ENCODE results near the gene LCE2D.
"Not testable (repeated sequence)": the region's sequence is repeated elsewhere in the genome, so short reads cannot be mapped to it uniquely, and the experiment has no call there.

The LCE2D gene, protein sequence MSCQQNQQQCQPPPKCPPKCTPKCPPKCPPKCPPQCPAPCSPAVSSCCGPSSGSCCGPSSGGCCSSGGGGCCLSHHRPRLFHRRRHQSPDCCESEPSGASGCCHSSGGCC

DNA sequence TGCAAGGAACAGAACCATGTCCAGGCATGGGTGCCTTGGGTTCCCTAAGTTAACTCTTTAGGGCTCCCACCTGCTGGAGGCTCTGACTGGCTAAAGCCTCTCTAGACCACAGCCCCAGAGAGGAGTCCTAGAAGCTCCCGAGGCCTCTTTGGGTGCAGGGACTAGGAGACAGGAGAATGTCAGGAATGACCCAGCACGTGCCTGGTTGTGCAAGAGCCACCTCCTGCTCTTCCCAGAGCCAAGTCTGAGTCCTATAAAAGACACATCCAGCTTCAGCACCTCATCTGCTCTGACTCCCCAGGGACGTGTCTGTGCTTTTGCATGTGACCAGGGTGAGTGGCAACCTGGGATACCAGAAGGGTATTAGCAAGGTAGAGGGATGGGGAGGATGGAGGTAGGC lies at the start of gene LCE2D:
Gene LCE2D, plus strand, starts transcription at position 283 of the 400 bp plus-strand sequence. CDS start 726 bp downstream, outside the sequence.
- DNase-seq (ENCODE audit: low read depth), result no peak

DNA sequence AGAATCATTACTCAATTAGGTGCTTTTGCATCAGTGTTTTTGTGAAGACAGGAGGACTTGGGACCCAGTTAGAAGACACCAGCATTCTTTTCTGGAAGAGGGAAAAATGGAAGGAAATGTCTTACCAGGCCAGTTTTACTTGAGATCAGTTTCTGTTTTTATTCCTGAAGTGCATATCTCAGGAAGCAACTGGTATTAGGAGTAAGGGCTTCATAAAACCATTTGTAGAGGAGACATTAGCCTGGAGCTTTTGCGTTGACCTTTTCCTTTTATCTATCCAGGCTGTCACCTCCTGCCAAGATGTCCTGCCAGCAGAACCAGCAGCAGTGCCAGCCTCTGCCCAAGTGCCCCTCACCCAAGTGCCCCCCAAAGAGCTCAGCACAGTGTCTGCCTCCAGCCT lies 49.7 kb upstream of the LCE2D start, which contains the start of gene LCE3B:
Gene LCE3B, plus strand, starts transcription at position 301 of the 400 bp plus-strand sequence. Its CDS starts 0 bp downstream, at position 301.
- no peak for DNase-seq (ENCODE audit: low read depth)

DNA sequence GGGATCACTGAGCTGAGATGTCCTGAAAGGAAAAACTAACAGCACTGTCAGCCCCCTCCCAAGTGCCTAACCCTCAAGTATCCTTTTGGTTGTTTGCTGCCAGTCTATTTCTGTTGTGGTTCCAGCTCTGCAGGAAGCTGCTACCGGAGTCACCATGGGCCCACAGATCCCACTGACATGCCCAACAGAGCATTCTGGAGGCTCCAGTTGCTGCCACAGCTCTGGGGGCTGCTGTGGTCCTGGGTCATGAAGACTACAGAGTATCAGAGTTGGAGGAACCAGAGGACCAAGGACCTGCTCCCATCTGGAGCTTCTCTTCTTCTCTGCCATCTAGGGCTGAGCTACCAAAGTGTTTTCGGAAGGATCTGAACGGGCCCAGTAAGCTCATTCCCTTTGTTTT lies 41.2 kb upstream of the LCE2D start:
- DNase-seq (ENCODE audit: low read depth), result no peak

DNA sequence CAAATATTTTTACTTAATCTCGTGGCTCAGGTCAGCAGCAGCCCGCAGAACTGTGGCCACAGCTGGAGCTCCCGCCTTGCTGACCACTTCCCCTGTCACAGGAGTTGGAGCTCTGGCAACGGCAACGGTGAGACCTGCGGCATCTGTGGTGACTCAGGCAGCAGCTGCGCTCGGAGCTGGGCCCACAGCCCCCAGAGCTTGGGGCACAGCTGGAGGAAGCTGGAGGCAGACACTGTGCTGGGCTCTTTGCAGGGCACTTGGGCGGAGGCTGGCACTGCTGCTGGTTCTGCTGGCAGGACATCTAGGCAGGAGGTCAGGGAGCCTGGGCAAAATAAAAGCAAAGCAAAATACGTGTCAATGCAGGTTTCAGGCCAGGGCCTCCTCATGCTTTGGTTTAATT lies 40.4 kb upstream of the LCE2D start, which contains the start of gene LCE3A:
Gene LCE3A, minus strand, starts transcription at position 301 of the 400 bp plus-strand sequence. Its CDS starts 0 bp downstream, at position 301.
- no peak for DNase-seq (ENCODE audit: low read depth)

DNA sequence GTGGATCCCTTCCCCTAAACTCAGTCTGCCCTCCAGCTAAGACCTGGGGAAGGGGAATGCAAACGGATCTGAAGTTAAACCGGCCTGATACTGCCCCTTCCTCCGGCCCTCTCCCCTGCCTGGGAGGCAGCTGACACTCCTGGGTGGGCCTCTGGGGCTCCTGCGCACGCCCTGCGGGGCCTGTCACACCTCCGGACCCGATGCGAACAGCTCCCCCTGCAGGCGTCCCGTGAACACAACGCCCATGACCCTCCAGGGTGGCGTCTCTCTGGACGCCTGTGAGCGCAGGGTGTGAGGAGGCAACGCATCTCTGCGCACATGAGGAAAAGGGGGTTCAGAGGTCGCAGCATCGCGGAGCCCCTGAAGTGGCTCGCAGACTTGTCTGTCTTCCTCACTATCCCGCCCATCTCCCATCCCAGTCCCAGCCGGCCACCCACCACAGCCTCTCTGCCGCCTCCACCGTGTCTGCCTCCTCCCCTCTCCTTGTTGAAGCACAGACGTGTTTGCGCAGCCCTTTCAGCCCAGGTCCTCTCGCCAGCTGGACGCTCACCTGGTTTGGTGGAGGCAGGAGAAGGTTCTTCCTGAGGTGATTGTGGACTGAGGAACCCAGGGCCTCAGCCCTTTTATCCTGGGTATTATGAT lies 39.9 kb upstream of the LCE2D start:
- DNase-seq (ENCODE audit: low read depth), result no peak

DNA sequence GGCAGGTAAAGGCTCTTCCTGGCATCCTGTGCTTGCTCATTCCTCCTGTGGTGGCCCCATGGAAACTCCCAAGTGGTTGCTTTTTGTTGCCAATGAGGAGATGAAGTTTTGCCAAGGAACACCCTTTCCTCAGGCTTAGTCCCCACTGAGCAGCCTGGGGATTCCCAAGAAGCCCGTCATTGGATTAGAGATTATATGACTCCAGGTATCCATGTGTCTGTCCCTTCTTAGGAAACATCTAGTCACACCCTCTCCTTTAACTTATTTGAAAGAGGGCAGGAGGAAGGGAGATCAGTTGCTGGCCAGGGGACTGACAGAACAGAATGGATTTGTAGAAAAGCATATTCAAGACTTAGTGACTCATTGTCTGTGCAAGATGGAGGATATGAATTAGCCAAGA lies 36.4 kb upstream of the LCE2D start:
- no peak for DNase-seq (ENCODE audit: low read depth)

DNA sequence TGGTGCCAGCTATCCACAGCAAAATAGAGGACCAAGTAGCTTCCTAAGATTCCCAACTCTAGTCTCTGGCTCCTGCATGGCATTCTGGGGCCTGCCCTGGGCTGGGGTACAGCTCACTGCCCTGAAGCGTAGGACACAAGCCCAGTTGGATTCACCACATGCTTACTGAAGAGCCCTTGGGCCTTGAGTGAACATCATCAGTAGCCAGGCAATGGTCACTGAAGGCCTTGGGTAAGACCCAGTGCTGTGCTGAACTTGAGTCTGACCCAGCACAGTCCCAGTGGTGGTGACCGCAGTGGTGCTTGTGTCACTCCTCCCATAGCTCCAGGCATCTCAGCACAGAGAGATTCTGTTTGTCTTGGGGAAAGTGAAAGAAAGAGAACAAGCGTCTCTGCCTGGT lies 32.6 kb upstream of the LCE2D start:
- DNase-seq (ENCODE audit: low read depth), result no peak

DNA sequence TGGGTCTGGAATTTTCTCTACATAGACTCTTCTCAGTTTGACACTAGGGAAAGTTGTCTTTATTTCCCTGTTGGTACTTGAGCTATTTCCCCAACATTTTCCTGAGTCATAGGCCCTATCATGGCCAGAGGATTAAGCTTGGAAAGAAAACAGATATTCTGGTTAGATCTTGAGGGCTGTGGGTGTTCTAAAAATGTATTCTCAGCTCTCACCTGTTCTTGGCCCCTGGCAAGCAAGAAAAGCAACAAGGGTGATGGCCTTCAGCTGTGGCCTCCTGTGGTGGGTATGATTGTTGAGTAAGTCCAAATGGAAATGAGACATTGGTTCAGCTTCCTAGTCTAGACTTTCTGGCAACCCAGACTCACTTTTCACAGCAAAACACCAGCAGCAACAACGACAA lies 22.8 kb upstream of the LCE2D start:
- DNase-seq (ENCODE audit: low read depth), result no peak

DNA sequence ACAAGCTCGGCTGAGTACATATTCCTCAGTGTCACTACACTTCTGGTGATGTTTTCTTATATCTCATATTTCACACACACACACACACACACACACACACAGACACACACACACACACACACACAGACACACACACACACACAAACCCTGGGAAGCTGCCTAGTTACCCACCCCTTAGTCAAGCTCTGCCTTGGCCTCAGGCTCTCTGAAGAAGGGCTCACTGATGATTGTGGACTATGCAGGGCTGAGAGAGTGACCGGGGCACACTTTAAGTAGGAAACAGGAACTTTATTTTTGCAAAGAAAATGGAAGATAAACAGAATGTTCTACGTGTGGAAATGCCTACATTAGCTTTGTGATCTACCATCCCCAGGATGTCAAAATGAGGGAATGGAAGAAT lies 19.2 kb upstream of the LCE2D start:
- DNase-seq (ENCODE audit: low read depth), result no peak

DNA sequence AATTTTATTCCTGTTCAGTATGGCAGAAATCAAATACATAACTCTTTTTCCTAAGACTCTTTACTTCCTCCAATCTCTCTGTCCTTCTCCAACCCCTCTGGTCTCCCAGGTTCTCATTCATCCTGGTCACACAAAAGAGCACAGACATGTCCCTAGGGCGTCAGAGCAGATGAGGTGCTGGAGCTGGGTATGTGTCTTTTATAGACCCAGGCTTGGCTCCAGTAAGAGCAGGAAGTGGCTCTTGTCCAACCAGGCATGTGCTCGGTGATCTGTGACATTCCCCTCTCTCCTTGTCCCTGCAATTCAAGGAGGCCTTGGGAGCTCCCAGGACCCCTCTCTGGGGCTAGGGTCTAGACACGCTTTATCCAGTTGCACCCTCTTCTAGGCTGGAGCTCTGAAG lies 18.0 kb upstream of the LCE2D start:
- no peak for DNase-seq (ENCODE audit: low read depth)

DNA sequence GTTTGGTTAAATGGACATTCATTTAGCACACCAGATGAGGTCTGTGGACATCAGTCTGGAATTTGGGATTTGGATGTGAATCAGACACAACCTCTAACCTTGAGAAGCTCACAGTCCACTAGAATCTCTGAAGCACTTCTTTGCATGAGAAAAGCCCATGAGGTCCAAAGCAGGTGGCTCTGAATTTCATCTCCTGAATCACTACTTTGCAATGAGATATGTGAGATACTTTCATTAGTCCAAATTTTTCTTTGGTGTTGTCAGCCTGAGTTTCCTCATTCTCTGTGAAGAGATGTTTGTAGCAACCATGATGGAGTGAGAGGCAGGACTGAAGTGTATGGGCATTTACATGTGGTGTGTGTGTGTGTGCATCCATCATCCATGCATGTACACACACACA lies 16.5 kb upstream of the LCE2D start:
- no peak for DNase-seq (ENCODE audit: low read depth)

DNA sequence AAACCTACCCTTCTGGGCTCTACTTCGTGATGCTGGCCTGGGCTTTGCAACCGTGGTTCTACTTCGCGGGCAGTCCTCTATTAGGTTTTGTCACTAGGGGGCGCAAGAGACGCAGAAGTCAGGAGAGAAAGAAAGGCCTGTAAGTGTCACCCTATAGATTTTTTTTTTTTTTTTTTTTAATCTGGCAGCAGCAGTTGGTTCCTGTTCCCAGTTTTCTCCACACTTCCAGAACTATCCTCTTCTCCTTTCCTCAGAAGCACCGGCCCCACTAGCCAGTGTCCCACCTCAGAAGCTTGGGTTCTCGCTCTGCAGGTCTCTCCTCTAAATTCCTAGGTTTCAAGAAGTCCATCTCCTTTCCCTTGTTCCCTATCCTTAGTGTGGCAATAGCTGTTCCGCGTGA lies 9.1 kb upstream of the LCE2D start:
- DNase-seq (ENCODE audit: low read depth), result no peak

DNA sequence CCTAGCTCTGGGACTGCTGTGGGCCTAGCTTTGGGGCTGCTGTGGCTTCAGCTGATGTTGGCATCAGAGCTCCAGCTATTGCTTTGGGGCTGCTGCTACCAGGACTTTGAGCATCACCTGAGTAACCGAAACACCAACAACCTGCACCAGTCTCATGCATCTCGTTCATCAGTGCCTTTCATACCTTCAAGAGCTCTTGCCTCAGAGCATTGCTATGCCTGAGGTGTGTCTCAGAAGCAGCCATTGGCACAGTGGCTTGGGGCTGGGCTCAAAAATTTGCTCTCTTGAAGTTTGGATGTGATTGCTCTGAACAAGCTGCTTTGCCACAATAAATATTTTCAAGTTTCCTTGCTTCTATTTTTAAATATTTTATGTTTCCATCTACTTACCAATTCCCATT lies 6.7 kb upstream of the LCE2D start:
- no peak for DNase-seq (ENCODE audit: low read depth)

DNA sequence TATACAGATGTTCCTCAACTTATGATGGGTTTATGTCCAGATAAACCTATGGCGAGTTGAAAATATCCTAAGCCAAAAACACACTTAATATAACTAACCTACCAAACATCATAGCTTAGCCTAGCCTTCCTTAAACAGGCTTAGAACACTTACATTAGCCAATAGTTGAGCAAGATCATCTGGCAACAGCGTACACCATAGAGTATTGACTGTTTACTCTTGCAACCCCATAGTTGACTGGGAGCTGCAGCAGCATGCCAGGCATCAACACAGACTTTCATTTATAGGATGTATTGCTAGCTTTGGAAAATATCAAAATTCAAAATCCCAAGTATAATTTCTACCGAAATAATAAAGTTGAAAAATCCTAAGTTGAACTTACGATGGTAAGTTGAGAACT lies 5.5 kb upstream of the LCE2D start:
- no peak for DNase-seq (ENCODE audit: low read depth)

DNA sequence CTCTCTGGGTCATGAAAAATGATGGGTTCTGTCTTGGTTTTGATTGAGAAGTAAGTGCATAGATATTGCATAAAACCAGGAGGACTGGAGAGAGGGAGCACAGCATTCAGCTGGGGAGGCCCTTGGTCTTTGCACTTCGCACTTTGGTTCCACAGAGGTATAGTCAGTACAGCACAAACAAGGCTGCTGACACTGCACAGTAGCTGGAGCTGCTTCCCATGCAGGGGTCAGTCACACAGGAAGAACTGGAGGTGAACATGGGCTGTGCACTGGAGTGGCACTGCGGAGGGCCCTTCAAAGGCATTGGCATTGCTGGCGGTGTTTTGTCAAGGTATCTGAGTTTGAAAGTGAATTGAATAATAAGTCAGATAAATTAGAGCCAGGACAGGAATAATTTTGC lies 4.5 kb upstream of the LCE2D start:
- no peak for DNase-seq (ENCODE audit: low read depth)

DNA sequence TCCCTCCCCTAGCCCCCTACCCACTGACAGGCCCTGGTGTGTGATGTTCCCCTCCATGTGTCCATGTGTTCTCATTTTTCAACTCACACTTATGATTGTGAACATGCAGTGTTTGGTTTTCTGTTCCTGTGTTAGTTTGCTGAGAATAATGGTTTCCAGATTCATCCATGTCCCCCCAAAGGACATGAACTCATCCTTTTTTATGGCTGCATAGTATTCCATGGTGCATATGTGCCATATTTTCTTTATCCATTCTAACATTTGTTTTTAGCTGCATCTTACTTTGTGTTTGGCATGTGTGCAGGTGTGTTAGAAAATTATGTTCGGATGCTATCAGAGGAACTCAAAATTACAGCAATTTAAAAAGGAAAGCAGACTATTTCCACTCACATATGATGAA lies 3.0 kb downstream of the LCE2D start:
- DNase-seq (ENCODE audit: low read depth), result not testable (repeated sequence)

DNA sequence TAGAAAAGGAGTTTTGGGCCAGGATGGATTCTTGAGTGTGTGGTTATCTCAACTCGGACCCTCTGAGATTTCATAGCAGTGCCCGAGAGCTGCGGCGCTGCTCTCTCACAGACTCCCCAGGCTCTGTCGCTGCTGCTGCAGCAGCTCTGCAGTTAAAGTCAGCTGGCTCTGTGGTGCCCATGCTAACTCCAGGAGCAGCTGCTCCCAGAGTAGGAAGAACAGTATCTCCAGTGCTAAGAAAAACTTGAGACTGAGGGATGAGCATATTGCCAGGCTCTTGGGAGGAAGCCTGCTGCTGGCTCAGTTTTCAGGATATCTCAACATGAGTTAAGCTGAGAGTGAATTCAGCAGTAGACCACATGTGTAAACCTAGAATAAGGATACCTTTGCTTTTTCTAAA lies 4.5 kb downstream of the LCE2D start:
- DNase-seq (ENCODE audit: low read depth), result no peak

DNA sequence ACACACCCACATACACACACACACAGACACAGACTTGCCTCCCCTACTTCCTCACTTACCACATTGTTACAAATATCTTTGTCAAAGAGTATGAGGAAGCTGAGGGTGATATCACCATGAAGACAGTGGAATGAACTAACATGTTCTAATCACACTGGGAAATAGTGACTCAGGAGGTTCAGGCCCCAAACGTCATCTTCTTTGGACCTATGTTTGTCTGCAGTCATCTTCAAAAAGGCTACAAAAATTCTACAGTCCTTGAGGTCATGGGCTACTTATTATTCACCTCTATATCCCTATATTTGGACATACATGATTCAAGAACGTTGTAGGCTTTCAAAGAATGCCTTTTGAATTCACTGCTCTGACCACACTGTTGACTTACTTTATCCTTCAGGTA lies 9.8 kb downstream of the LCE2D start:
- DNase-seq (ENCODE audit: low read depth), result no peak

DNA sequence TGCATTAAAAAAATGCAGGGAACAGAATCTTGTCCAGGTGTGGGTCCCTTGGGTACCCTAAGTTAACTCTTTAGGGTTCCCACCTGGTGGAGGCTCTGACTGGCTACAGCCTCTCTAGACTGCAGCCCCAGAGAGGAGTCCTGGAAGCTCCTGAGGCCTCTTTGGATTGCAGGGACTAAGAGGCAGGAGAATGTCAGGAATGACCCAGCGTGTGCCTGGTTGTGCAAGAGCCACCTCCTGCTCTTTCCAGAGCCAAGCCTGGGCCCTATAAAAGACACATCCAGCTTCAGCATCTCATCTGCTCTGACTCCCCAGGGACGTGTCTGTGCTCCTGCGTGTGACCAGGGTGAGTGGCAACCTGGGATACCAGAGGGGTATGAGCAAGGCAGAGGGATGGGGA lies 11.8 kb downstream of the LCE2D start, which contains the start of gene LCE2C:
Gene LCE2C, plus strand, starts transcription at position 297 of the 400 bp plus-strand sequence. CDS start 737 bp downstream, outside the sequence.
- DNase-seq (ENCODE audit: low read depth), result not testable (repeated sequence)

DNA sequence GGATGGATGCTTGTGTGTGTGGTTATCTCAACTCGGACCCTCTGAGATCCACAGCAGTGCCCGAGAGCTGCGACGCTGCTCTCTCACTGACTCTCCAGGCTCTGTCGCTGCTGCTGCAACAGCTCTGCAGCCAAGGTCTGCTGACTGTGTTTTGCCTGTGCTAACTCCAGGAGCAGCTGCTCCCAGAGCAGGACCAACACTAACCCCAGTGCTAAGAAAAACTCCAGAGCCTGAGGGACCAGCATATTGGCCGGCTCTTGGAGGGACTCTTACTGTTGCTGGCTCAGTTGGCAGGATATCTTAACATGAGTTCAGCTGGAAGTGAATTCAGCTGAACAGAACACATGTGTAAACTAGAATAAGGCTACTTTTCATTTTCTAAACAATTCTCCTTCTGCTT lies 16.3 kb downstream of the LCE2D start:
- no peak for DNase-seq (ENCODE audit: low read depth)

DNA sequence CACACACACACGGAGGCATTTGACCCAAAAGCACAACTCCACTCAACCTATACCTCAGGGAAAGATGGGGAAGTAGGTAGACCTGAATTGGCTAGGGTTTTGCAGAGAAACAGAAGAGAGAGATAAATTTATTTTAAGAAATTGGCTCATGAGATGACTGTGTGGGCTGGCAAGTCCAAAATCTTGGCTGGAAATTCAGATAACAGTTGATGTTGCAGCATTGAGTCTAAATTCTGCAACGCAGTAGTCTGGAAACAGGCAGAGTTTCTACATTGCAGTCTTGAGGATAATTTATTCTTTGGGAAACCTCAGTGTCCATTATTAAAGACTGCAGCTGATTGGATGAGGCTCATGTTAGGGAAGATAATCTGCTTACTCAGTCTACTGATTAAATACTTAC lies 18.4 kb downstream of the LCE2D start:
- DNase-seq (ENCODE audit: low read depth), result no peak

DNA sequence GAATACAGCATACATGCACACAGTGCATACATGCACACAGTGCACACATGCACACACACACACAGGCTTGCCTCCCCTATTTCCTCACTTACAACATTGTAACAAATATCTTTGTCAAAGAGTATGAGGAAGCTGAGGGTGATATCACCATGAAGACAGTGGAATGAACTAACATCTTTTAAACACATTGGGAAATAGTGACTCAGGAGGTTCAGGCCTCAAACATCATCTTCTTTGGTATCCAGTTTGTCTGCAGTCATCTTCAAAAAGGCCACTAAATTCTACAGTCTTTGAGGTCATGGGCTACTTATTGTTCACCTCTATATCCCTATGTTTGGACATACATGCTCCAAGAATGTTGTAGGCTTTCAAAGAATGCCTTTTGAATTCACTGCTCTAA lies 20.7 kb downstream of the LCE2D start:
- no peak for DNase-seq (ENCODE audit: low read depth)

DNA sequence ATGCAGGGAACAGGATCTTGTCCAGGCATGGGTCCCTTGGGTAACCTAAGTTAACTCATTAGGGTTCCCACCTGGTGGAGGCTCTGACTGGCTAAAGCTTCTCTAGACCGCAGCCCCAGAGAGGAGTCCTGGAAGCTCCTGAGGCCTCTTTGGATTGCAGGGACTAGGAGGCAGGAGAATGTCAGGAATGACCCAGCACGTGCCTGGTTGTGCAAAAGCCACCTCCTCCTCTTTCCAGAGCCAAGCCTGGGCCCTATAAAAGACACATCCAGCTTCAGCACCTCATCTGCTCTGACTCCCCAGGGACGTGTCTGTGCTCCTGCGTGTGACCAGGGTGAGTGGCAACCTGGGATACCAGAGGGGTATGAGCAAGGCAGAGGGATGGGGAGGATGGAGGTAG lies 22.6 kb downstream of the LCE2D start, which contains the start of gene LCE2B:
Gene LCE2B, plus strand, starts transcription at position 301 of the 400 bp plus-strand sequence. CDS start 721 bp downstream, outside the sequence.
- DNase-seq (ENCODE audit: low read depth), result not testable (repeated sequence)

All from stimulated activated CD8-positive, alpha-beta memory T cell treated with anti-CD3 and anti-CD28 coated beads, Interleukin-15, amount 100 ng/mL, for 1 hour (primary cell).